D341Med (cell line): ENCODE data around the gene CAMK2B.
A peak's percentile ranks its signal among the peaks of the same experiment; 100 is the strongest.

Experiments
- DNase-seq: peaks from one replicate; pipeline ENCODE4 v3.0.0; 2012; ENCODE audit warnings: low spot score

The CAMK2B gene

GRCh38 chr7:44256459-44256858 lies 68.9 kb downstream of the CAMK2B start:
- no peak for DNase-seq

- no peak for DNase-seq
Measured at GRCh38 chr7:44251881-44252280, 73.5 kb downstream of the CAMK2B start.

- DNase-seq: no peak
Measured at GRCh38 chr7:44251269-44251668, 74.1 kb downstream of the CAMK2B start.

GRCh38 chr7:44249639-44250234 lies 75.7 kb downstream of the CAMK2B start:
- no peak for DNase-seq

GRCh38 chr7:44247868-44248651 lies 77.3 kb downstream of the CAMK2B start:
- no peak for DNase-seq

GRCh38 chr7:44246396-44247113 lies 78.8 kb downstream of the CAMK2B start:
- DNase-seq: no peak

GRCh38 chr7:44244282-44244681 lies 81.1 kb downstream of the CAMK2B start:
- peak; percentile 70 for DNase-seq

- DNase-seq: no peak
Measured at GRCh38 chr7:44242091-44242490, 83.3 kb downstream of the CAMK2B start.

GRCh38 chr7:44240983-44241510 lies 84.3 kb downstream of the CAMK2B start:
- DNase-seq: peak; percentile 88

- no peak for DNase-seq
Measured at GRCh38 chr7:44240376-44240775, 85.0 kb downstream of the CAMK2B start.

GRCh38 chr7:44239361-44239760 lies 86.0 kb downstream of the CAMK2B start:
- no peak for DNase-seq

GRCh38 chr7:44238116-44238695 lies 87.2 kb downstream of the CAMK2B start:
- no peak for DNase-seq

GRCh38 chr7:44237696-44238095 lies 87.7 kb downstream of the CAMK2B start:
- no peak for DNase-seq

- no peak for DNase-seq
Measured at GRCh38 chr7:44236333-44236728, 89.1 kb downstream of the CAMK2B start.

GRCh38 chr7:44235582-44236332 lies 89.6 kb downstream of the CAMK2B start:
- no peak for DNase-seq

- DNase-seq: no peak
Measured at GRCh38 chr7:44235066-44235465, 90.3 kb downstream of the CAMK2B start.

- DNase-seq: no peak
Measured at GRCh38 chr7:44232901-44233715, 92.3 kb downstream of the CAMK2B start.

GRCh38 chr7:44232396-44232795 lies 93.0 kb downstream of the CAMK2B start:
- DNase-seq: no peak

GRCh38 chr7:44231088-44231487 lies 94.3 kb downstream of the CAMK2B start:
- DNase-seq: no peak

GRCh38 chr7:44230286-44230685 lies 95.1 kb downstream of the CAMK2B start:
- no peak for DNase-seq

GRCh38 chr7:44229546-44230105 lies 95.8 kb downstream of the CAMK2B start:
- no peak for DNase-seq
